DMS114 treated with DMSO at 0.1 percent for 48 hours (cell line): ENCODE results near the gene TBC1D26.
"Not testable (repeated sequence)": the region's sequence is repeated elsewhere in the genome, so short reads cannot be mapped to it uniquely, and the experiment has no call there.

Experiments
- DNase-seq: peaks from one replicate; lab custom pipeline; 2025; ENCODE audit not compliant: unreplicated experiment; lab: John Stamatoyannopoulos, UW

The TBC1D26 gene

DNA sequence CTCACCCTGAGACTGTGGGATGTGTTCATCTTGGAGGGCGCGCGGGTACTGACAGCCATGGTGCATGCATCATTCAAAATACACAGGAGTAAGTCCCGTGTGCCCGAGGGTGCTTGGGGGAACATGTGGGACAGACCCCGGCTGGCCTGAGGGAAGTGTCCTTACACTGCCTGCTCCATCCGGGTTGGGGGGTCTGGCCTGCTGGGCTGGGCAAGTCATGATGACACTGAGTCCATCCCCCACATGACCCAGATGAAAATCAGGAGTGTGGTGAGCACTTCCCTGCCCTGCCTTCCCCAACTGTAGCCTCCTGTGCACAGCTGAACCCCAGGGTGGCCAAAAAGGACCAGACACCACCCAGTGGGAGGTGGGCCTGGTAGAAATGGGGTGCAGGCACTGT is 10.8 kb downstream of the TBC1D26 start:
- DNase-seq = no peak

DNA sequence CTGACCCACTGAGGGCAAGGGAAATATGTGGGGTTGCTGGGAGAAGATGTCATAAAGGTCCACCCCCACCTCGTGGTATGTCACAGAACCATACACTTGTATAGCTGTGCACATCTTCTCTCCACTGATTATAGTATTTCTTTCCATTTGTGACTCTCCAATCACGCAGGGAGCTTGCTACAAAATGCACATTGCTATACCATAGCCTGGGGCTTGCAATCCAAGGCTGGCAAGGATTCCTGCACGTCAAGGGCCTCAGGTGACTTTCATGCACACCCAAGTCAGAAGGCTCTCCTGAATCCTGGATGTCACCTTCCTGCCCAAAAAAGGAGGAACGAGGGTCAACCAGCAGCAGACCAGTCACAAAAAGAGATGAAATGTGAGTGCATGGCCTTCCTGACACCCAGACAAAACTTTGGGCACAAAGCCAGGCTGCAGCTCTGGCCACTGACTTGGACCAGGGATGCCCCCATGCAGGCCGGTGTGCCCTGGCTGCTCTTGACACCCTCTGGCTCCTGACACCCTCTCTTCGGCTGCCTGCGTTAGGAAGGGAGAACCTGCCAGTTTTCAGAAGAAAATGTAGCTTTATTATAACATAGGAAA is 12.1 kb downstream of the TBC1D26 start:
- DNase-seq = no peak

DNA sequence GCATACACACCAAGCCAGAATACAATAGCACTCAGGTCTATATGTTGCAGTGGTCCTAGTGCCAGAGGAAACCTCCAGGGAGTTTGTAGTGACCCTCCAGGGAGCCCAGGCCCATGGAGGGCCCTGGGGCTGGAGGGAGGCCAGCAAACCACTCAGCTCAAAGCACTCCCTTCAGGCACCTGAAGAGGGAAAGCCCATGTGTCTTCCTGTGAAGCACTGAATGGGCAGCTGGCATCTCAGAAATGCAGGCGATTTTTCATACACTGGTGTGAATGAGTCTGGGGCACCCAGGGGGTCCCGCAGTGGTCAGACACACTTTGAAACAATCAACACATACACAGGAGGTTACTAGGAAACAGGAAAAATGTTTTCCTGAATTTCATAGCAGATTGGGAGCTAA is 12.8 kb downstream of the TBC1D26 start:
- DNase-seq = no peak

DNA sequence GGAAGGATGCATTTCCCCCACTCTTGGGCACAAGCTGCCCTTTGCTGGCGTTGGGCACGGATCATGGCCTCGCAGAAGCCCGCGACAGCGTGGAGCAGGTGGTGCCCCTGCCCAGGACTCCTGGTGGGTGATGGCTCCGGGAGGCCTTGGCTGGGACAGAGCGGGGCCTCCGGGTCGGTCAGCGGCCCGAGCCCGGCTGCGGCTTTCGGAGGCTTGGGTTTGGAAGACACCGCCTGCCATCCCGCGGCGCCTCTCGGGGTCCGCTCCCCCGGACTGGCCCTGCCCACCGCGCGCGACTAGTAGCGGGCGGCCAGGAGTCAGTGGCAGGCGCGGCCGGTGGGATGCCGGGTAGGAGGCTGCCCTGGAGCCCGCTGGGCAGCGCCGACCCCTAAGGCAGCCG is 17.3 kb downstream of the TBC1D26 start:
- DNase-seq = not testable (repeated sequence)

DNA sequence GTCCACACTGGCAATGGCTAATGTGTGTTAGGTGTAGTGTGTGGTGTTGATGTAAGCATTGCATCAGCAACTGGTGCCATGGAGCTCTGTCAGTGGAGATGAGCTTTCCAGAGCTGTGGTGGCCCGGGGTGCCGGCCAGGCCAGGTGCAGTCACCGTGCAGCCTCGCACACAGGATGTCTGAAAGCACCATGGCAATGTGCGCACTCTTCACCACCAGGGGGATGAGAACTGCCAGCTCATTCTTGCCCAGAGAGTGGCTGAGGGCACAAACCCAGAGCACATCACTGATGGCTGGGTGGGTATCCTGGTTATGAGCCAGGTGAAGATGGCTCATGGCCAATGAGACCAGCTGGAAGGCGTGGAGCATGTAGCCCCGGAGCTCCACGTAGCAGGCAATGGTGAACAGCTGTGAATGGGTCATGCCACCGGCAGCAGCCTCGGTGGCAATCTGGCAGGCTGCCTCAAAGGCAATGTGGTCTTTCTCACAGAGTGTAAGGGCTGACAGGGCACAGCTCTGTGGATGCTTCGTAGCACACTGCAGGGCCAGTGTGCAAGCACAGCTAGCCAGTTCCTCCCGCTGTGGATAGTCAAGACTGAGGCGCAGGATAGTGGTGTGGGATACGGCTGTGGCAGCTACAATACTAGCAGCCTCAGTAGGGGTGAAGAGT is 36.9 kb downstream of the TBC1D26 start:
- not testable (repeated sequence) for DNase-seq

DNA sequence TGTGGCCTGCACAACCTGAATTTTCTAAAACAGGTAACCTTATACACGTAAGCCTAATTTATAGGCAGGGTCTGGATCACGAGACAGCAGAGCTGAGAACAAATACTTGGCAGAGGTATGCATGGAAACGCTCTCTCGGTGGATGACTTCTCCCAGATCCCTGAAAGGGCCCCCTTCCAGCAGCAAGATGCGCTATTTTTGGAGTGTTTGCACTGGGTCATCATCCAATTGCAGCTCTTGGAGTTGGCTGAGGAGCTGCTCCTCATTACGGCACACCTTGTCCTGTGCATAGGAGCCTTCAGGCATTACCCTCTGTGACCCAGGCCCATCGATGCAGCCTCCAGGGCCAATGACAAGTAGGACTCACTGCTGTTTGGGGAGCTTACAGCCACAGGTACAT is 38.6 kb downstream of the TBC1D26 start:
- not testable (repeated sequence) for DNase-seq

DNA sequence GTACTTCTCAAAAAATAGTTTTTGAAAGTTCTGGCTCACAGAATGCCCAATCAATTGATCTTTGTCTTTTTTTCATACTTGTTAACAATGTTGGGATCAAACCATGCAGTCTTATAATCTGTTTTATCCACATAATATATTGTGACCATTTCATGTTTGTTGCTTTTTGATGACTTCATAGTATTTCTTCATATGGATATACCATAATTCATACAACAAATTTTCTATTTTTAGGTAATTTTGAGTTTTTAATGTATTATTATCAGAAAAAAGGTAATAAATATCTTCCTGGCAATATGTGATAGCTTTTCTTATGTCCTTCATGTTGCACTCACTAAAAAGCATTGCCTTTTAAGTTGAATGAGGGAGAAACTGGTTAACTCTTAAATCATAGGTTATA is 44.8 kb downstream of the TBC1D26 start:
- DNase-seq = no peak

DNA sequence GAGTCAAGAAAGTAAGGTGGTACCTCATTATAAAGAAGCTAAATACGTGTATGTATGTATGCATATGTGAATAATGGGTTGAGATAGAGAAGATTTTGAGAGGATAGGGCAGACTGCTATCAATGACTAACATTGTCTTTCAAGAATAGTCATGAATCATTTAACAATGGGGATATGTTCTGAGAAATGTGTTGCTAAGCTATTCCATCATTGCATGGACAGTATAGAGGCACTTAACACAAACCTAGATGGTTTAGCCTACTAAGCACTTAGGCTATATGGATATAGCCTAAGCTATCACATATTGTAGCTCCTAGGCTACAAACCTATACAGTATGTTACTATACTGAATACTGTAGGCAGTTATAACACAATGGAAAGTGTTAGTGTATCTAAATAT is 45.2 kb downstream of the TBC1D26 start:
- DNase-seq = no peak

DNA sequence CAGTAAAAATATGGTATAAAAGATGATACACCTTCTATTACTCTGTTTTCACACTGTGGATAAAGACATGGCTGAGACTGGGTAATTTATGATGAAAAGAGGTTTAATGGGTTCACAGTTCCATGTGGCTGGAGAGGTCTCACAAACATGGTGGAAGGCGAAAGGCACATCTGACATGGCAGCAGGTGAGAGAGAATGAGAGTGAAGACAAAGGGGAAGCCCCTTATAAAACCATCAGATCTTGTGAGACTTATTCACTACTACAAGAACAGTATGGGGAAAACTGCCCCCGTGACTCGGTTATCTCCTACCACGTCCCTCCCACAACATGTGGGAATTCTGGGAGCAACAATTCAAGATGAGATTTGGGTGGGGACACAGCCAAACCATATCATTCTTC is 45.6 kb downstream of the TBC1D26 start:
- DNase-seq = no peak

DNA sequence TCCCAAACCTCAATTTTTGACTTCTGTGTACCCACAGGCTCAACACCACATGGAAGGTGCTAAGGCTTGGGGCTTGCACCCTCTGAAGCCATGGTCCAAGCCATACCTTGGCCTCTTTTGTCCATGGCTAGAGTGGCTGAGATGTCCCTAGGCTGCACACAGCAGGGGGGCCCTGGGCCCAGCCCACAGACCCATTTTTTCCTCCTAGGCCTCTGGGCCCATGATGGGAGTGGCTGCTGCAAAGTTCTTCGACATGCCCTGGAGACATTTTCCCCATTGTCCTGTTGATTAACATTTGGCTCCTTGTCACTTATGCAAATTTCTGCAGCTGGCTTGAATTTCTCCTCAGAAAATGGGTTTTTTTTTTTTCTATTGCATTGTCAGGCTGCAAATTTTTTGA is 47.0 kb downstream of the TBC1D26 start:
- DNase-seq = no peak

DNA sequence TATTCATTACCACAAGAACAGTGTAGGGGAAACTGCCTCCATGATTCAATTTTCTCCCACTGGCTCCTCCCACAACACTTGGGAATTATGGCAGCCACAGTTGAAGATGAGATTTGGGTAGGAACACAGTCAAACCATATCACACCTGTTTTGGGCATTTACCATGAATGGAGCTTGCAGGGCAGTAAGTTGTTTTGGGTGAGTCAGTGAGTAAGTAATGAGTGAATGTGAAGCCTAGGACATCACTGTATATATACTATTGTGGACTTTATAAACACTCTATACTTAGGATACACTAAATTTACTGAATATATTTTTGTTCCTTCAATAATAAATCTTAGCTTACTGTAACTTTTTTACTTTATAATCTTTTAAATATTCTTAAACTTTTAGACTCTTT is 48.1 kb downstream of the TBC1D26 start:
- no peak for DNase-seq

DNA sequence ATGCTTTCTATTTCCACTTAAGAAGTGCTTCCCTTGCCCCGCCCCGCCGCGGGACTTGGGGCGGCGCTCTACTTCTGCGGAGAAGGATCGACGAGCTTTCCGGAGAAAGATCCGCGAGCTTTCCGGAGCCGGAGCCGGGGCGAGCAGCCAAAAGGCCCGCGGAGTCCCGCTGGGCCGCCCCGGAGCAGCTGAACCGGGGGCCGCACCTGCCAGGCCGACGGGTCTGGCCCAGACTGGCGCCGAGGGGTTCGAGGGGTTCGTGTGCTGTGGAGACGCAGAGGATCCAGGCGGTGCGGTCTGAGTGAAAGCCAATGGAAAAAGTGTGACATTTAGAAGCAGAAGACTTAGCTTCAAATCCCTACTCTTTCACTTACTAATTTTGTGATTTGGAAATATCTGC is 50.8 kb downstream of the TBC1D26 start:
- no peak for DNase-seq

DNA sequence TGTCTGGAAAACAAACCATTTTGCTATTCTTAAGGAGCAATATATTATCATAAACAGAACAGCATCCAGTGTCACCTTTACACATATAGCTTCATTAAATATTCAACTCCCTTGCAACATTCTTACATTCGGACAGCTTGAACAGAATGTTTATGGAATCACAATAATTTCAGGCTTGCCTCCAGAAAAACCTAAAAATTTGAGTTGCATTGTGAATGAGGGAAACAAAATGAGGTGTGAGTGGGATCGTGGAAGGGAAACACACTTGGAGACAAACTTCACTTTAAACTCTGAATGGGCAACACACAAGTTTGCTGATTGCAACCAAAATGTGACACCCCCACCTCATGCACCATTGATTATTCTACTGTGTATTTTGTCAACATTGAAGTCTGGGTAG is 51.4 kb downstream of the TBC1D26 start:
- no peak for DNase-seq

DNA sequence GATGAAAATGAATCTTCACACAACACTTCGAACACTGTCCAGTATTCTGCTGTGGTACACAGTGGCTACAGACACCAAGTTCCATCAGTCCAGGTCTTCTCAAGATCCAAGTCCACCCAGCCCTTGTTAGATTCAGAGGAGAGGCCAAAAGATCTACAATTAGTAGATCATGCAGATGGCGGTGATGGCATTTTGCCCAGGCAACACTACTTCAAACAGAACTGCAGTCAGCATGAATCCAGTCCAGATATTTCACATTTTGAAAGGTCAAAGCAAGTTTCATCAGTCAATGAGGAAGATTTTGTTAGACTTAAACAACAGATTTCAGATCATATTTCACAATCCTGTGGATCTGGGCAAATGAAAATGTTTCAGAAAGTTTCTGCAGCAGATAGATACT is 52.3 kb downstream of the TBC1D26 start:
- DNase-seq = not testable (repeated sequence)

DNA sequence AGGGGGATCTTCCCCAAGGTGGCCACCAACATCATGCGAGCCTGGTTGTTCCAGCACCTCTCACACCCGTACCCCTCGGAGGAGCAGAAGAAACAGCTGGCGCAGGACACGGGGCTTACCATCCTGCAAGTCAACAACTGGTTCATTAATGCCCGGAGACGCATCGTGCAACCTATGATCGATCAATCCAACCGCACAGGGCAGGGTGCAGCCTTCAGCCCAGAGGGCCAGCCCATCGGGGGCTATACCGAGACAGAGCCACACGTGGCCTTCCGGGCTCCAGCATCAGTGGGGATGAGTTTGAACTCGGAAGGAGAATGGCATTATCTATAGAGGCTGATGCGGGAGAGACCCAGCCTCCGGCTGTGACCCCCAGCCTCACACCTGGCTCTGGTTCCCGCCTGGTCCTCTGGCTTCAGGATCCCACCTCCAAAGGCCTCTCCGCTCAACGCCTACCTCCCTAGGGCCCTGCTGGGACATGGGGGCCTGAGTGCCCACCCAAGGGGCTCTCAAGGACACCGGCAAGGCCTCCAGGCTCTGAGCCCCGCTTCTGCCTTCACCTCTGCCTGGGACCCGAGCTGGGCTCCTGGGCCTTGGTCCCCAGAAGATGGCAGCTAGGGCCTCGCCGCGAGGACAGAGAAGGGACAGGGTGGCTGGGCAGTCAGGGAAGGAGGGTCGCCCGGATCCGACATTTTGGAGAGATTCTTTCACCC is 55.4 kb downstream of the TBC1D26 start:
- DNase-seq = not testable (repeated sequence)

DNA sequence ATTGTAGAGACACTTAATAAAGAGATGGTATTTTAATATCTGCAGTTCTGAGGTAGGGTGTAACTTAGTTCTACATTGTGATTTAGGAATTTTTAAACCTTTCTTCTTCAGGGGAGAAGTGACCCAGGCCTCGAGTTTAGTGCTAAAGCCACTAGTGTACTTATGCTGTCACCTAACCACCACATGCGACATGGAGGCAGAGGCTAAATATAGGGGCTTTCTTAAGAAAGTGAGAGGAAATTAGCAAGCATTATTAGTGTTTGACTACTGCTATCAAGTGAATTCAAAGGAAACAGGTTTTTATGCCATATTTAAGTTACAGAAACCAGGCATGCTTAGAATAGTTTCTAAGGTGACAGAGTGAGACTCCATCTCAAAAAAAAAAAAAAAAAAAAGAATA is 56.3 kb downstream of the TBC1D26 start:
- not testable (repeated sequence) for DNase-seq
